Measurements from ENCODE around the gene CITED2.
"Not testable (repeated sequence)": the region's sequence is repeated elsewhere in the genome, so short reads cannot be mapped to it uniquely, and the experiment has no call there.

Gene CITED2, protein sequence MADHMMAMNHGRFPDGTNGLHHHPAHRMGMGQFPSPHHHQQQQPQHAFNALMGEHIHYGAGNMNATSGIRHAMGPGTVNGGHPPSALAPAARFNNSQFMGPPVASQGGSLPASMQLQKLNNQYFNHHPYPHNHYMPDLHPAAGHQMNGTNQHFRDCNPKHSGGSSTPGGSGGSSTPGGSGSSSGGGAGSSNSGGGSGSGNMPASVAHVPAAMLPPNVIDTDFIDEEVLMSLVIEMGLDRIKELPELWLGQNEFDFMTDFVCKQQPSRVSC

DNA sequence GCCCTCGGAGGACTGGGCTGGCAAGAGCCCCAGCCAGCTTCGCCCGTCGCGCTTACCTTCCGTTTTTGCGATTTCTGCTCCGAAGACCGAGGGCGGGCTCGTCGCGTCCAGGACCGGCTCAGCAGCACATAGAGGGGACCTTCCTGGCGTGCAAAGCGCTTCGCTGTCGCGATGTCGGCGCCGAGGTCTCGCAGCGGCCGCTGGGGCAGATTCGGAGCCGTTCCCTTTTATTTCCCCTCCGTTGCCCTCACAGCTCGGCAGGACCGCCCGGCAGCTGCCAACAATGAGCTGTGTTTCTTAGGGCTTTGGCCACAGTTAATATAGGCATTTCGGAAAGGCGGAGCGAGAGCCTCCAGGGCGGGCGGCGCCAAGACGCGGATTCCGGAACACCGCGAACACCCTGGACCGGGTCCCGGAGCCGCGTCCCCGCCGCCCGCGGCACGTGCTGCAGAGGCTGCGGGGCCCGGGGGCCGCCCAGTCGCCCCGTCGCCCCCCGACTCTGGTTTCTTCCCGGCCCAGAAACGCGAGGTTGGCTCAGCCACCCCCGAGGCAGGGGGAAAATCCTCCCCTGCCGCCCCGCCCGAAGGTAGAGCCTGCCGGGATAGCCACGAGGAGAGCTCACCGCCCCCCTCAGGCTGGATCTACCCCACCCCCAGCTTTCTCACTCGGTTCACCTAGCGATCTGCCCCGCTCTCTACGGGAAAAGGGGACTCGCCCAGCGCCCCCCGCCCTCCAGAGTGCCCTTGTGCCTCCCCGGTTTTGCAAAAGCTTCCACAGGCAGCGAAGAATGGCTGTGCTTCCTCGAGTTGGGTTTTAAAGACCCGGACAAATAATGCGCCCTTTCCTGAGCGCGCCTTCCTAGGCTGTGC lies at the start of gene CITED2:
Gene CITED2, minus strand, starts transcription at position 292 of the 869 bp plus-strand sequence. CDS start 704 bp downstream, outside the sequence.
- peak; percentile 91 for DNase-seq

DNA sequence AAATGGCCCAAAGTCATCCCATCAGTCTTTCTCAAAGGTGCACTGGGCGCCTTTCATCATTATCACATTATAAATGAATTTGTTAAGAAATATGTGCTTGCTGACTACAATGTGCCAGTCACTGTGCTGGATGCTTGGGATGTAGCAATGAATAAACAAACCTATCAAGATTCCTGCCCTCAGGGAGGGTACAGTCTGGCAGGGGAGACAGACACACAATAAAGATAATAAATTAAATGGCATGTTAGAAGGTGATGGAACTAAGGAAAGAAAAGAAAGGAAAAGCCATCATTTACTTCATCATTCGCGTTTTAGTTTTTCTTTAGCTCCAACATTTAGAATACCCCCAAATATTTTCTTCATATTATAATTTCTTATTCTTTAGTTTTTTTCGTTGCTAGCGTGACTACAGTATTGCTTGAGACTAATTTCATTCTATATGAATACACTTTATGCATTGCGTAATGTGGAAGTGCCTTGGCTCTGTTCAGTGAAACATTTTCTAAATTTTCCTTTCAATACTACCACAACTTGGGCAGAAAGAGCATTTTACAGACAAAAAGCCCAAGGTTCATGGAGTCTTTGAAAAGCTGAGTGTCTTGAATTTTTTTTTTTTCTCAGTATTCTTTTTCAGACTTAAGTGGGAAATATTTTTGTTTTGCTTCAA lies 48.7 kb upstream of the CITED2 start:
- DNase-seq: no peak

DNA sequence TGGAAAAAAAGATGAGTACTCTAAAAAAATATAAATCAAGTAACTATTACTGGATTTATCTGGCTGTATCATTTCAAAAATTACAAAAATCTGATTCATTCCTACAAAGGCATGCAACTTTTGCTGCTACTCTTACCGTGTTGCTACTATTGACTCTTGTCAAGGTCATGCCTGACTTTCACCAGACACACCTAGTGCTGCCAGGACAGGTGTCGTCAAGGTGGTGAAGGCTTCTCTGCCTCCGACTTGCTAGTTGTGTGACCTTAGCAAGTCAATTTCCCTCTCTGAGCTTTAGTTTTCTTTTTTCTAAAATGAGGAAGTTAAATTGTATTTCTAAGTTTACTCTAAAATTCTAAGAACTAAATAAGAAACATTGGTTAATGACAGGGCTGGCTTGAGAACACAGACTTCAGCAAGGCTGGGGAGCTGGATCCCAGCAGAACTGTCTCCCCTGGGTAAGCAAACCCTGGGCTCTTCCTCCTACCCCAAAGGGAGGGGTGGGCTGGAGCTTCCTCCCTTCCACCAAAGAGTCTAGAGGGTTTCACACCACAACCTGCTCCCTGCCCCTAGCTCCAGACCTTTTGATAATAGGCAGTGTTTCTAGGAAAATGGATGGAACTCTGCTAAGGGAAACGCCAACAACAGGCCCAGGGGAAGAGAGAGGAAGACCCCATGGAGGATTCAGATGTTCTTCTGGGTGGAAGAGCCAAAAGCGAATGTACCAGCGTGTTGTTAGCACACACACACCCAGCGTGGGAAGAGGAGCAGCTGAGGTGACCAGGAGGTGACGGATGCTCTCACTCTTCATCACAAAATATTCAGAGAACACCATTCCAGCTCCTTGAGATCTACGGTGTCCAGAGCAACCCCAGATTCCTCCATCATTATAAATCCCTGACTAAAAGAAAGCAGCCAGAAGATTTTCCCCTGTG lies 47.9 kb upstream of the CITED2 start:
- DNase-seq: no peak

DNA sequence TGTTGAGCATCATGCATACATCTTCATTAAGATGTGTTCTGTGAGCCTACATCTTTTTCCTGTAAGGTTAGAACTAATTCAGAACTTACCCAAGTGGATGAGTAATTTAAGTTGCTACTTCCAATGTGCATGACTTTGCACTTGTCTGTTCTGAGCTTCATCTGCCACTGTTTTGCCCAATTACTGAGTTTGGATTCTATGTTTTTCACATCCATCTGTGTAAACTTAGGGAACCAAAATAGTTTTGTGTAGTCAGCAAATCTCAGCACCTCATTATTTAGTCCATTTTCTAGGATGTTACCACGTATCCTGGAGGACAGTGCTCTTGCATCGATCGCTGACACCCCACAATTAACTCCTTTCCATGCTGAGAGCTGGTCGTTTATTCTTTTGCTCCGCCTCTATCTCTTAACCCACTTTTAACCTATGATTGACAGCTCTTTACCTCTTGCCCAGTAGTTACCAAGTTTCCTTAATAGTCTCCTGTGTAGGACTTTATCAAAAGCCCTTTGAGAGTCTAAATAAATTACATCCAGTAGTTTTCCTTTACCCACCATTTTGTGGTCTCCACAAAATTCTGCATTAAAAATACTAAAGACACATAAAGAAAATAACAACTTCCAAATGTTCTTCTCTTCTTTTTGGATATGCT lies 44.2 kb upstream of the CITED2 start:
- no peak for DNase-seq

DNA sequence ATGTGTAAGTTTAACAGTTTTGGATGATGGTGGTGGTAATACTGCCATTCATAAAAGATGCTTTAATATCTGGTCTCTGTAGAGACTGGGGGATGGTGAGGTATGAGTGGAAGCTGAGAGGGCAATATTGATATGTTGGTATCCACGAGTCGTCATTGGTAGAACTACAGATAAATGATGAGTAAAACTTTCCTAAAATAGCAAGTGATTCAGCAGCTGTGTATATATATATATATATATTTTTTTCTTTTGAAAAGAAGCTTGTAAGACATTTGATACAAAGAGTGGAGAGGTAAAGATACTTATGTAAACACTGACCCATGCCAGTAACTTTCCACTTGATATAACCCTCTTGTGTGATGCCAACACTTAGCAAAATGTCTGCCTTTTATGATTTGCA lies 41.7 kb upstream of the CITED2 start:
- DNase-seq: no peak

DNA sequence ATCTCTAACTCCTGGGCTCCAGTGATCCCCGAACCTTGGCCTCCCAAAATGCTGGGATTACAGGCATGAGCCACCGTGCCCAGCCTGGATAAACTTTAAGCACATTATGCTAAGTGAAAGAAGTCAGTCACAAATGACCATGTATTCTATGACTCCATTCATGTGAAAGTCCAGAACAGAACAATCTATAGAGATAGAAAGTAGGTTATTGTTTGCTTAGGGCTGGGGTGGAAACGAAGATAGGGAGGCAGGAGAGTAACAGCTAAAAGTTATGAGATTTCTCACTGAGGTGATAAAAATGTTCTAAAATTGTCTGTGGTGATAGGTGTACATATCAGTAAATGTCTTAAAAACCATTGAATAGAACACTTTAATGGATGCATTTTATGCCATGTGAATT lies 40.9 kb upstream of the CITED2 start:
- DNase-seq: no peak

DNA sequence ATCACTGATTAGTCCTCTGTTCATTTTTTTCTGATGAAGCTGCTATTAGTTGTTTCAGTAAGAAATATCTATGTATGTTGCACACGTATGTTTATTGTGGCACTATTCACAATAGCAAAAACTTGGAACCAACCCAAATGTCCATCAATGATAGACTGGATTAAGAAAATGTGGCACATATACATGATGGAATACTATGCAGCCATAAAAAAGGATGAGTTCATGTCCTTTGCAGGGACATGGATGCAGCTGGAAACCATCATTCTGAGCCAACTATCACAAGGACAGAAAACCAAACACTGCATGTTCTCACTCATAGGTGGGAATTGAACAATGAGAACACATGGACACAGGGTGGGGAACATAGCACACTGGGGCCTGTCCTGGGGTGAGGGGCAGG lies 37.7 kb upstream of the CITED2 start:
- not testable (repeated sequence) for DNase-seq

DNA sequence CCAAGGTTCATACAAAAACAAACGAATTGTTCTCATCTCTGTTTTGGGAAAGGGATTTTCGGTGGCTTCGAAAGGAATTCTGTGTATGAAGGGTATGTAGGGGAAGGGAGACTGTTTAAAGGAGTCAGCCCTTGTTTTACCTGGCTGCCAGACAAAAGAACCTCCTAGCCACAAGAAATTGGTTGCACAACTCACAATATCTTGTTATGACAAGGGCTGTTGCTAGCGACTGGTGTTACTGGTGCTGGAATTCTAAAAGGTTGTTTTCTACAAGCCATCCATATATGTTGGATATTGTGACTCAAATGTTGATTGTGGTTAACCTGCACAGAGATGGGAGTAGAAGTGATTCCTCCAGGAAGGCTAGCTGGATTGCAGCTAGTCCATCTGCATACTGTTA lies 34.6 kb upstream of the CITED2 start:
- DNase-seq: no peak

DNA sequence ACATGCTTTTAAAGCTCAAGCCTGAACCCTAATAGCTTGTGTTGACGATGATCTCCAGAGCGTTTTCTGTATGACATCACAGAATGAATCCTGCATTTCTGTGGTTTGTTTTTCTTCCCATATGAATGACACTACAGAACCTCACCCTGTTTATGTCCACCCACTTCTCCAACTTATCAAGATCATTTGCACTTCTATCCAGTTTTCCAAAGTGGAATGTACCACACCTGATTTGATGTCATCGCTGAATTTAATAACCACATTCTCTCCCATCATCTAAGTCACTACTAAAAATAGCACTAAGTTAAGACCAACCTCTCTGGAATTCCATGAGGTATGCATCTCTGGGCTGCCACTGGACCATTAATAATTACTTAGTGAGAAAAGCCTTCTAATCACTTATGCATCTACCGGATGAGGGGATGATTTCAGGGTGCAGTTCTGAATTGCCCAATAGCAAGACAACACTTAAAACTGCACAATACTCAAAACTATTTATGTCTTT lies 33.3 kb upstream of the CITED2 start:
- no peak for DNase-seq

DNA sequence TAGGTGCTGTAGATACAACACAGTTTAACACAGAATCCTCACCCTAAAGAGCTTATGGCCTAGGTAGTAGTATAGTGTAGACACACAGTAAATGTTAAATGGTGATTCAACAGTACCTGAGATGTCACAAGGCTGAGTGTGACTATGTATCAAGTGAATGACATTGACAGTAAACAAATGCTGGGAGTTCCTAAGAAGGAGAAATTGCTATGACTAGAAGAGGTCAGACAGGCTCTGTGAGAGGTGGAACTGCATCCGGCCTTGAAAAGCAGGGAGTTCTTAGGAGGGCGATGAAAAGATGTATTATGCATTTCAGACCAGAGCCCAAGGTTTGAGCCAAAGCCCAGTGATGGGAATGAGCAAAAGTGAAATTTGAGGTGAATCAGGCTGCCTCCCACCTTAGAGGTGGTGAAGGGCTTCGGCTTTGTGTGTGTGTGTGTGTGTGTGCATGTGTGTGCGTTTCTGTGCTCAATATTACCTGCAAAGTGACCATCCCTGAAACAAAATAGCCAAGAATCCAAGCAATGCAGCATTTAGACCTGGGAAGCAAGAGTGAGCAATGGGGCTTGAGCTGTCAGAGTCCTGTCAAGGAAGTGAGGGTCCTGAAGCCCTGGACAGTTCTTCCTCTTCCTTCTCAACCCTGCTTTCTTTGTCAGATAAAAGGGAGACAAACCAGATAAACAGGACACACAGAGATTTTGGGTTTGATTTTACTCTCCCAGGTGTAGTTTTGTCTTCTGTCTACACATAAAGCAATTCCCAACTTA lies 32.3 kb upstream of the CITED2 start:
- DNase-seq: no peak

DNA sequence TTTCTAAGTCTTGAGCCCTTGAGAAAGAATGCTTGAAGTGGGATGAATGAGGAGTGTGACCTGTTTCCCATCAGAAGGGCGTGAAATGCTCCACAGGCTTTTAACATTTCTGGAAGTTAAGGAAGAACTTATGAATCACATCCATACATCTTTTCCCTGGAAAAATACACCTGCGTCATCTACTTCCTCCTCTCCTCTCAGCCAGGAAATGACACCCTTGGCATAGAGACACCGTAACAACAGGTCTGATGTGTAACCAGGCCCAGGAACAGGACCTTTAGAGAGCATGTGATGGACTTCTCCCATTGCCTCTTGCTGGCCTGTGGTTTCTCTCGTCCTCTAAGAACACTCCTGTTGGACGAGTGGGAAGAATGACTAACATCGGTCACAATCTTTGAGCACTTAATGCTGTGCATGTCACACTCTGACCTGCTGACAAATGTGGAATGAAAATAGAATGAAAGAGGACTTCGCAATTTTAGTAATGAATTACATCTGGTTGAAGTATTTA lies 28.5 kb upstream of the CITED2 start:
- DNase-seq: no peak

DNA sequence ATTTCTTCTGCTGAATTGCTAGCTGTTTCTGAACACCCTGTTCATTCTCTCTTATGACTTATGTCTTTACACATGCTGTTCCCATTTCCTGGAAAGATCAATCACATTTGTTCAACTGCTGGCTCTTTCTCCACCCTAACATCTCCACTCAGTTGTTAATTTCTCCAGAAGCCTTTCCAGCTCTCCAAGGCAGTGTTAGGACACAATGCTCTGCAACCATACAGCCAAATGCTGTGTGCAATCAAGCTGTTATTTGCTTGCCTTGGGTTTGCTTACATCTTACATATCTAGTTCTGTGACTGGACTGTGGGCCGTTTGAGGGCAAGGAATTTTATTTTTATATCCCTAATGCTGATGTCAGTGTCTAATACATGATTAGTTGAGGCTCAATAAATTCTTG lies 24.2 kb upstream of the CITED2 start:
- DNase-seq: no peak

DNA sequence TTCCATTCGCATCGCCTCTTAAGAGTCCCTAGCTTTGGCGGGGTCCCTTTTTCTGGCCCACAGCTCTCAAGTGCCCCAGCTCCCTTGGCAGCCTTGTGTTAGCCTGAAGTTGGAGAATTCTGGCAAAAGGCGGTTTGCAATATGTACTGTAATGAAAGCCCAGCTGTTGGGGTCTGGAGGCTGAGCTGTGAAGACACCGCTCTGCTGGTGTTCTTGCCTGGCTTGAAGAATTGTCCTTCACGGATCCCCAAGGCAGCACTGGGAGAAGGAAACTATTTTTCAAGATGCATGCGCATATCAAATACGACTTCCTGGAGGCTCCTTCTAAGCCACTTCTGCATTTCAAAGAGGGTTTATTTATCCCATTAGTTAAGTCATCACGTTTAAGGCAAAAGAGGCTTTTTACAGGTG lies 21.4 kb upstream of the CITED2 start:
- no peak for DNase-seq

DNA sequence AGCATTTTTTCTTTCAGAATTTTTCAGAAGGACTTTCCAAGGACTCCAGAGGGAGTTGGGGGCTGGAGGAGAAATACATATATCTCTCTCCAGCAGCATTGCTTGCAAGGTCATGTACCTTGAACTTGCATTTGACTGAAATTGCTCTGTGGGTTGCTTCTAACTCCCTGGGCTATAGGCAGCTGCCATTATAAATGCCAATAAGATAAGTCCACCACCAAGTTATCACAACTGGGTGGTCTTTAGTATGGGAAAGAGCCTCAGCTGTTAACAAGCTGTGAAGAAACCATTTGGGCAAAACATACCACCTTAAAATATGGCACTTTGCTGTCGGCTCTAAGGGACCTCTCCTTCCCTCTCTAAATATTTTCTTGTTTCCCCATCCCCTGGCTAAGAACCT lies 20.9 kb upstream of the CITED2 start:
- no peak for DNase-seq

DNA sequence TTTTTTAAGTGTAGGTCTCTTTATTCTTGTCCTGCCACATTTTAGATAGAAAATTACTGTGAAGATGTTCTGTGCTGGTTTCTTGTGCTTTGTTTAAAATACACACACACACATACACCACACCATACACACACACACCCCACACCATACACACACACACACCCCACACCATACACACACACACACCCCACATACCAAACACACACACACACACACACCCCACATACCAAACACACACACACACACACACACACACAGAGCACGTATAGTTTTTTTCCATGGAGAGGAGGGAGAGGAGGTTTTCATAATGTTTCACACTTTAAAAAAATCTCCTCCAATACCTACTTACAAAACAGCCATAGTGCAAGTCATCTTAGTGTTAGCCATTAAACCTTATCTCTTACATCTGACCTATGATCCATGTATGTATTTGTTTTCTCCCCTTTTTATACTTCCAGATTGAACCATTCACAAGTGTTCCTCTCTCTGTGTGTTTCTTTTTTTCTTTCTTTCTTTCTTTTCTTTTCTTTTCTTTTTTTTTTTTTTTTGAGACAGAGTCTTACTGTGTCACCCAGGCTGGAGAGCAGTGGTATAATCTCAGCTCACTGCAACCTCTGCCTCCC lies 19.7 kb upstream of the CITED2 start:
- DNase-seq: no peak

DNA sequence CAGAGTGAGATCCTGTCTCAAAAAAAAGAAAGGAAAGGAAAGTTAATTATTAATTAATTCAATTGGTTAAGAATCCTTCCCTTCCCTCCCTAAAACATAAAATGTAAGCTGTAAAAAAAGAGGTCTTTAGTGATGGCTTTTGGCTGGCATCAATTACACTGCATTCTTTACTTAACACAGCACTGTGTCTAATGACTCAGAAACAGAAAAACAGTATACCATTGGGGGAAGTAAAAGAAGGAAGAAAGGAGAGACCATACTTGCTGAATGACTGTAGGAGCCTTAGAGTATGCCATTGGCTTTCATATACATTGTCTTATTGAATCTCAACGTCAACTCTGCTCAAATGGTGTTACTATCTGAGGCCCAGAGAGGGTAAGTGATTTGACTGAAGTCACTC lies 18.3 kb upstream of the CITED2 start:
- no peak for DNase-seq

DNA sequence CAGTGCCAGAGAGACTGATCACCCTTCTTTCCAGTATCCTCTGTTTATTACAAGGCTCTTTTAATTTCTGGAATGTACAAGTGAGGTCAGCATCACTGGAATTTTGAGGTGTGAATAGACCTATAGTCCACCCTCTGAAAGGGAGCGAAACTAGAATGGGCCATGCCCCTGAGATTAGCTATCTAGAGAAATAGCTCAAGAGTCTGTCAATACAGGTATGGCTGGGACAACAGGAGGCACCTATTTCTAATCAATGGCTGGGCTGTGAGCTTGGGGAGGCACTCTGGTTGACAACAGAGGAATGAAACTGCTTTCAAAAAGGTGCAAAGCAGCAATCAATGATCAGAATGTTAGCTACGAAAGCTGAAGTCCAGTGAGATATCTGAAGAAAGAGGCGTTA lies 17.3 kb upstream of the CITED2 start:
- DNase-seq: no peak

DNA sequence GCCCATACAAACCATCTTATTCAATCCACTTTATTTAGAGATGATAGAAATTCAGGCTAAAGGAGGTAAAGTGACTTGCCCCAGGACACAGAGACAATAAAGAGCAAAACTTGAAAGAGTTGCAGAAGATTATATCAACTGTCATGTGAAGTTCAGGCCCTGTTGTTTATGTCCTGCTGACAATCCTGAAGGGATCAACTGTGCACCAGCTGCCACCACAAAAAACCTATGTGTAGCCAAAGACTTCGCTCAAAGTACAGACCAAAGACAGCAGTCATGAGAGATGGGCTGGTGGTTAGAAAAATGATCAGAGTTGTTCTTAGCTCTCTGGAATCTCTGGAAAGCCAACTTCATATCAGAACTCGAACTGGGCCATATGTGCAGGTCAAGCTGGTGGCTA lies 16.0 kb upstream of the CITED2 start:
- DNase-seq: no peak

DNA sequence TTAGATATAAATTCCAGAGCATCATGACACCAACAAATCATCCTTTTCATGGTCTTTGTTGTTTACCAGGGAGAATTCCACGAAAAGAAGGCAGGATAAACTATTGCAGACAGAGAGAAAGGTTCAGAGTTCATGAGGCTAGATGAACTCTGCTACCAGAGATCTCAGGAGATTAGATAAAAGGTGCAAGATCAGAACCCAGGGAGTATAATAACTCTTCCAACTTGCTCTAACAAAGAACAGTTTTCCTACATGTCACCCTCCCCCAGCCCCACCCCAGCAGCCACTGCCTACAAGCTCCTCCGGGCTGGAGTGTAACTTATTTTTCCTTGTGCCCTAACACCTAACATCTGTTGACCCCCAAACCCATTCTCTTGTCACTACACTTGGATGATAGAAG lies 13.9 kb upstream of the CITED2 start:
- DNase-seq: no peak

DNA sequence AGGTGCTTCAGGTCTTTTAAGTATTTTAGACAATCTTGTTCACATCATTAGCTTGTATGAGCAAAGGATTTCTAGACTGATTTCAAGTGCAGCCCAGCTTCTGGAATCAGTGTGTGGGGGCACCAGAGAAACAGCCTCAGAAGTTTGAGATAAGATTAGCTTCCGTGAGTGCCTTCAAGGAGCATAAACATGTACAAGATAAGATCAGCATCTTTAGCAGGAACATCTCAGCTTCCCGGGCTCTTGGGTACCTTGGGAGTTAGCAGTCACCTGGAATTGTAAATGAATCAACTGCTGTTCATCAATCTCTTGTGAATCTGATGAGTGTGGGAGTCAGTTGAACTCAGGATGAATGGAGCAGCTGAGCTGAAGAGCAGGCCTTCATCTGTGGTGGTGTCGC lies 12.0 kb upstream of the CITED2 start:
- no peak for DNase-seq
